Measurements from ENCODE around the gene CDCP1. TPM values are rescaled to one million over a fixed set of nuclear protein-coding genes. Genes with fewer than 3 reads are reported as not detected.
A peak's percentile ranks its signal among the peaks of the same experiment; 100 is the strongest.

CDCP1 gene
- total and polyA plus RNA-seq, 10 donors: 0.15 to 3.6 (median 2.1) TPM

GRCh38 chr3:45185052-45185451 is 38.9 kb upstream of the CDCP1 start:
- peaks cover 0 to 8% (median 0%) of the 10 kb centered on the region in 6 donors for H3K4me1 ChIP-seq
- H3K4me3 ChIP-seq: no peak overlapping the region
- no peak for TF ChIP-seq POLR2AphosphoS5 (IDR thresholded peaks at IDR 0.05)
- no peak for TF ChIP-seq CTCF (IDR thresholded peaks at IDR 0.05 in 8 of 11, conservative IDR thresholded peaks at IDR 0.05 in 3 of 11)
- intact Hi-C loops (cut with DNase I; ENCODE audit: low total_unique reads): no loop called here
- no peaks in the 10 kb centered on the region for H3K9me3 ChIP-seq
- H3K27me3 ChIP-seq (replicated peaks in 1 of 7): no peaks in the 10 kb centered on the region
- H3K27ac ChIP-seq: no peak overlapping the region
- peak; percentile 8 for DNase-seq
- no peaks in the 10 kb centered on the region for H3K36me3 ChIP-seq
- 74 to 92% (median 80%) methylated on average over 2 of the region's 2 CpGs for WGBS, 5 donors

- Histone ChIP-seq H3K36me3 (no peaks in the 10 kb centered on the region), H3K27ac (no peak overlapping the region), H3K9me3 (no peaks in the 10 kb centered on the region), H3K4me3 (no peak overlapping the region), H3K4me1 (peaks cover 0 to 4% (median 0%) of the 10 kb centered on the region in 6 donors), H3K27me3 (replicated peaks in 1 of 7) (no peaks in the 10 kb centered on the region)
- DNase-seq: peak; percentile 8
- TF ChIP-seq POLR2A (IDR thresholded peaks at IDR 0.05): no peak
- TF ChIP-seq CTCF (IDR thresholded peaks at IDR 0.05 in 8 of 11, conservative IDR thresholded peaks at IDR 0.05 in 3 of 11): no peak
- TF ChIP-seq POLR2AphosphoS5 (IDR thresholded peaks at IDR 0.05): no peak
- 83 to 96% (median 86%) methylated on average over 5 to 7 of the region's 7 CpGs for WGBS, 5 donors
- intact Hi-C loops (cut with DNase I; ENCODE audit: low total_unique reads): no loop called here
Observed at GRCh38 chr3:45183872-45184262, 37.7 kb upstream of the CDCP1 start.

- Histone ChIP-seq H3K9me3 (no peaks in the 10 kb centered on the region), H3K36me3 (no peaks in the 10 kb centered on the region), H3K4me3 (no peak overlapping the region), H3K27ac (no peak overlapping the region), H3K4me1 (no peaks in the 10 kb centered on the region), H3K27me3 (replicated peaks in 1 of 7) (no peaks in the 10 kb centered on the region)
- WGBS, 5 donors: 48 to 65% (median 59%) methylated on average over 7 of the region's 7 CpGs
- intact Hi-C loops (cut with DNase I; ENCODE audit: low total_unique reads): no loop called here
- DNase-seq: peak; percentile 10
- no peak for TF ChIP-seq POLR2A (IDR thresholded peaks at IDR 0.05)
- TF ChIP-seq POLR2AphosphoS5 (IDR thresholded peaks at IDR 0.05): no peak
- no peak for TF ChIP-seq CTCF (IDR thresholded peaks at IDR 0.05 in 8 of 11, conservative IDR thresholded peaks at IDR 0.05 in 3 of 11)
Observed at GRCh38 chr3:45182915-45183871, 37.0 kb upstream of the CDCP1 start.

- no peak for TF ChIP-seq CTCF (IDR thresholded peaks at IDR 0.05 in 8 of 11, conservative IDR thresholded peaks at IDR 0.05 in 3 of 11)
- WGBS, 5 donors: 58 to 75% (median 71%) methylated on average over 5 of the region's 5 CpGs
- Histone ChIP-seq H3K27me3 (replicated peaks in 1 of 7) (no peaks in the 10 kb centered on the region), H3K4me3 (no peak overlapping the region), H3K9me3 (no peaks in the 10 kb centered on the region), H3K4me1 (no peaks in the 10 kb centered on the region), H3K36me3 (no peaks in the 10 kb centered on the region), H3K27ac (no peak overlapping the region)
- DNase-seq: no peak
- intact Hi-C loops (cut with DNase I; ENCODE audit: low total_unique reads): no loop called here
Observed at GRCh38 chr3:45181496-45181895, 35.3 kb upstream of the CDCP1 start.

Measured in spleen (tissue), 11 donors.